Measurements from ENCODE around the gene ITGB2. TPM values are rescaled to one million over a fixed set of nuclear protein-coding genes. Genes with fewer than 3 reads are reported as not detected.

ITGB2 gene
- total RNA-seq, 1 donor from 2014 or later: 36.7 TPM

DNA sequence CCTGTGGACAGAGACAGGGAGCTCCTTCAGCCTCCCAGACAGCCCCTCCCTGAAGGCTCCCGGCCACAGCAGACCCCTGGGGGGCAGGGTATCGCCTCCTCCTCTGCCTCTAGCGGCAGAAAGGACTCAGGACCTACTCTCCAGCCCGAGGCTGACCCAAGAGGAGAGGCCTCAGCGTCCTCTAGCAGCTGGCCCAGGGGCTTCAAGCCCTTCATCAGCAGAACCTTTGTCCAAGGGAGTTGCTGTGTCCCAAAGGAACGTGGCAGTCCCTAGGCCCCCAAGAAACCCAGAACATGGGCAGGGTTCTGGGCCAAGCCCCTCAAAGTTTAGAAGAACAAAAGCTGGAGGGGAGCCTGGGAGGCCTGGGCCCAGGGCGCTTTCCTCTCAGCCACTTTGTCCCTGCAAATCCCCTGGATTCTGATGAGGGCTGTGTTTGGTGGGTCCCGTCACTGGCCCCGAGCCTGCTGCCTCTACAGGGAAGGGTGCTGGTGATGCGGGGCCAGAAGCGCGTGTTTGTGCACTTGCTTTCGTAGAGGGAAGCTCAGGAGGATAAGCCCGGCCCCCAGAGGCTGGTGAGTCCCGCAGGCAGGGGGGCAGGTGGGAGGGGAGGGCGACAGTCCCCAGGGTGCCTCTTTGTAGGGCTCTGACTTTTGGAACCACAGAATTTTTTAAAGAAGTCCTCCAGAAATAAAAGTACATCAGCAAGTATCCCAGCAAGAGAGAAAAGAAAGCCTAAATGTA, 13.3 kb downstream of the ITGB2 start:
- DNase-seq (ENCODE audit: missing footprints) (no peak), ATAC-seq (no peak)
- intact Hi-C loops (cut with DNase I): no loop called here

DNA sequence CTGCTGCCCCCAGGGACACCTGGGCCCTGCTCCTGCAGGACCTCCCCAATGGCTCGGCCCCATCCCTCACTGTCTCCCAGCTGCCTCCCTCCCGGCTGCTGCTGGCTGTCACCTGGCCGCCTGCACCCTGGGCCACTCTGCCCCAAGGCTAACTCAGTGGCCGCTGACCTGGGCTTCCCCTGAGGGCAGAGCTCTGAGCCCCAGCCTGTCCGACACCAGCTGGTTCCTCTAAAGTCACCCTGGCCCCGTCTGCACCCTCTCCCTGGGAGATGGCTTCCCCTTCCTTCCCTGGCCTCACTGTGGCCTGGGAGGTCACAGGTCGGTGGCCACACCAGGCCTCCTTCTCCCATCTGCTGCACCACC, 15.0 kb downstream of the ITGB2 start:
- peak; percentile 26 for ATAC-seq
- DNase-seq (ENCODE audit: missing footprints): no peak
- intact Hi-C loops (cut with DNase I): no loop called here

DNA sequence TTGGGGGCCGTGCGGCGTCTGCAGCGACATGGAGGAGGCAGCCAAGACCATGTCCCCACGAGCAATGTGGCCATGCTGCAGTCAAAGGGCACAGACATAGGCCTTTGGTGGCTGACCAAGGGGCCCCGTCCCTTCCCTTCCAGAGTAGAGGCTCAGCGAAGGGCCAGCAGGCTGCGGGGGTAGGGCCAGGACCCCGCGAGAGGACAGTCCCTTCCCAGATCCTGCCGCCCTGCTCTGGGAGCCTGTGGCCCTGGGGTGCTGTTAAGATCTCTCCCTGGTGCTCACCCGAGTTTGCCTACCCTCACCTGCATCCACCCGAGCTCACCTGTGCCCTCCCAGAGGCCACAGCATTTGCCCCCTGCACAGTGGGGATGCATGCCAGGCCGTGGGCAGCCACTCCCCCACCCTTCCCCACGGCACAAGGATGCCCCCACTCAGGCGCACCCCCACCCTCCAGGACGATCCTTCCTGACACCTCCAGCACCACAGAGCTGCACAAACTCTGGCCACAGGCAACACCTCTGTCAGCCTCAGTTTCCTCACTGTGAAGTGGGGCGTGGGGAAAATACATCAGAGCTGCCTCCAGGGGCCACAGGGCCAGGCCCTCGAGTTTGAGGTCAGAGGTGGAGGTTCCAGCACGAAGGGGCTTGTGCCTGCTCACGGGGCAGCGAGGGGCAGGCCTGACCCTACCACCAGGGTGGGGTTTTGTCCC, 15.5 kb downstream of the ITGB2 start:
- no peak for ATAC-seq
- no peak for DNase-seq (ENCODE audit: missing footprints)
- intact Hi-C loops (cut with DNase I): no loop called here

DNA sequence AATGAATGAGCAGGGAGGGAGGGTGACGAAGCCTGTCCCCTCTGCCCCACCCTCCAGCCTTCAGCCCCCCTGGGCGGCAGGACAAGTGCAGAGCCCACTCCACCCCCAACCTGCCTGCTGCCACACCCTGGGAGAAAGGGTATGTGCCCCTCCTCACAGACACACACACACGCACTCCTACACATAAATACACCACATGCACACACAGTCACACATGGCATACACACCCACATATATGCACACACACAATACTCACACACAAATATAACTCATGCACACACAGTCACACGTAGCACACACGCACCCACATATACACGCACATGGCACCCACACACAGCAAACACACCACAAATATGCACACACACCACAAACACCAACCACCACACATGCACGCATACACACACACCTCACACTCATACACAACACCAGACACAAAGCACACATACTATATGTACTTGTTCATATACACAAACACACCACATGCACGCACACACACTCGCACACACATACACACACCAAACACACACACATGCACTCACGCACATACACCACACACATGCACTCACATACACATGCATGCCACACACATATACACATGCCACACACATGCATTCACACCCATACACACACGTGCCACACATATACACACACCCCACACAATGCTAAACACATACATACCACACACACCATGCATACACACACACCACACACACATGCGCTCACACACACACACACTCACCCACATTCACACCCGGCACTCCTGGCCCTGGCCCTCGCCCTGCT, 16.4 kb downstream of the ITGB2 start:
- intact Hi-C loops (cut with DNase I): no loop called here
- ATAC-seq (no peak), DNase-seq (ENCODE audit: missing footprints) (no peak)

DNA sequence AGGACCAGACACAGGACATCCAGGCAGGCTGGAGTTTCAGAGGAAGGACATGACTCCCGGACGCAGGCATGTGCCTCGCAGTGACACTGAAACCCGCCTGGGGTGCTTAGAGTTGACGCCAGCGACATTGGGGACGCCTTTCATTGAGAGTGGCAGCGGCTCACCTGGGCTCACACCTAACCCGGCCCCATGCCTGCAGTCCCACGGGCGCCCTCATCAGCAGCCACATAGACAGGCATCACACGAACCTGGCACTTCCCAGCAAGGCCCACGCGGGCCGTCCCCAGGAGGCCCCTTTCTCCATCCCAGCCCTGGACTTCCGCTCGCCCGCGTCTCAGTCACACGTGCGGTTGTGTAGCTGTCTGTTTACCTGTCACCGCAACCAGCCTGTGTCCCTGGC, 17.0 kb downstream of the ITGB2 start:
- no peak for ATAC-seq
- peak; percentile 14 for DNase-seq (ENCODE audit: missing footprints)
- intact Hi-C loops (cut with DNase I): no loop called here

- intact Hi-C loops (cut with DNase I): no loop called here
- DNase-seq (ENCODE audit: missing footprints): peak; percentile 64
- ATAC-seq: peak; percentile 32
Observed at GRCh38 chr21:44903050-44903685, 17.5 kb downstream of the ITGB2 start.

- intact Hi-C loops (cut with DNase I): no loop called here
- ATAC-seq: no peak
- DNase-seq (ENCODE audit: missing footprints): peak; percentile 55
Observed at GRCh38 chr21:44902268-44903049, 18.2 kb downstream of the ITGB2 start.

- DNase-seq (ENCODE audit: missing footprints) (peak; percentile 43), ATAC-seq (no peak)
Observed at GRCh38 chr21:44901391-44902074, 19.2 kb downstream of the ITGB2 start.

GRCh38 chr21:44900559-44901251, 20.0 kb downstream of the ITGB2 start:
- no peak for ATAC-seq
- DNase-seq (ENCODE audit: missing footprints): no peak
- intact Hi-C loops (cut with DNase I): no loop called here

More at GRCh38 chr21:44901391-44902074, 19.2 kb downstream of the ITGB2 start:
- intact Hi-C loops (cut with DNase I): no loop called here

DNA sequence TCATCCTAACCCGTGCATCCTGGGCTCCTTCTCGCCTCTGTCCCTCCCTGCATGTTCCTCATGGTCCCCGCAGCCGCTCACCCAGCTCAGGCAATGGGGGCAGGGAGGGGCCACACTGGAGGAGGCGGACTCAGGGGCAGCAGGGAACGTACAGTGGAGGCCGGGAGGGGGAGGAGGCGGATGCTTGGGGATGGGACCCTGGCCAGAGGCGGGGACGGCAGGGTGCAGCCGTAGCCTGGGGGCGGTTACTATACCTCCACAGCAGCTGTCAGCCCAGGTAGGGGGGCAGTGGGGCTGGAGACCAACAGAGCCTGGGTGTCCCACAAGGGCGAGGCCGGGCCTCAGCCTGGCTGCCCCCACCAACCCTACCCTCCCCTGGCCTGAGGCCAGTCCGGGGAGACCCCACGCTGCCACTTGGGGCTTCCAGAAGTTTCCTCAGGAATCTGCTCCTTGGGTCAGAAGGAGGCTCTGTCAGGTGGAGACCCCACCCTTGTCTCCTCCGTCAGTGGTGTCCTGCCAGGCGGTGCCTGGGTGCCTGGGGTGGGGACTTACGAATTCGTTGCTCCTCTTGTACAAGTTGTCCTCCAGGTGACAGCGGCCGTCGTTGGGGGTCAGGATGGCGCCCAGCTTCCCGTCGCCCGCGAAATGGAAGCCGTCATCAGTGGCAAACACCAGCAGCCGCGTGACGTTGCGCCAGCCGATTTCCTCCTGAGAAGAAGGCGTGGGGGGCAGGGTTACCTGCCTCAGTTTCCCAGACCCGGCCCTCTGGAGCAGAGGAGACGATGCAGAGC, 20.7 kb downstream of the ITGB2 start:
- no peak for ATAC-seq
- no peak for DNase-seq (ENCODE audit: missing footprints)
- intact Hi-C loops (cut with DNase I): no loop called here

- ATAC-seq (no peak), DNase-seq (ENCODE audit: missing footprints) (peak; percentile 50)
- intact Hi-C loops (cut with DNase I): no loop called here
Observed at GRCh38 chr21:44898851-44899767, 21.6 kb downstream of the ITGB2 start.

DNA sequence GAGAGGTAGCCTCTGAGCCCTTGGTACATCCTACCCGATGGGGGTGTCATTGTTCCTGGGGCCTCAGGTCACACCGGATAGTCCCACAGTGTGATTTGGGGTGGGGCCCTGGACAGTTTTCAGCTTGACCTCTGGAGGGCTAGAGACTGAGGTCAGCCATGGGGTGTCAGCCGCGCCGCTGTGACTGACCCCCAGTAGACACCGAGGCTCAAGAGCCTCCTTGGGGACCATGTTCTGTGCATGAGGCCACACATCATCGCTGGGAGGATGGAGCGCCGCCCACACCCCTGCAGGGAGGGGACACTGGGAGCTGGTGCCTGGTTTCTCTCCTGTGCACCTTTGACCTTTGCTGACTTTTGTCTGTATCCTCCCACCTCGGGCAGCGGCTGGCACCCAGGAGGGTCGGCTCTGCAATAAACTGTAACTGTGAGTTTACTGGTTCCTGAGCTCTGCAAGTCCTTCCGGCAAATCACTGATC, 22.6 kb downstream of the ITGB2 start:
- DNase-seq (ENCODE audit: missing footprints) (peak; percentile 65), ATAC-seq (no peak)
- intact Hi-C loops (cut with DNase I): no loop called here

DNA sequence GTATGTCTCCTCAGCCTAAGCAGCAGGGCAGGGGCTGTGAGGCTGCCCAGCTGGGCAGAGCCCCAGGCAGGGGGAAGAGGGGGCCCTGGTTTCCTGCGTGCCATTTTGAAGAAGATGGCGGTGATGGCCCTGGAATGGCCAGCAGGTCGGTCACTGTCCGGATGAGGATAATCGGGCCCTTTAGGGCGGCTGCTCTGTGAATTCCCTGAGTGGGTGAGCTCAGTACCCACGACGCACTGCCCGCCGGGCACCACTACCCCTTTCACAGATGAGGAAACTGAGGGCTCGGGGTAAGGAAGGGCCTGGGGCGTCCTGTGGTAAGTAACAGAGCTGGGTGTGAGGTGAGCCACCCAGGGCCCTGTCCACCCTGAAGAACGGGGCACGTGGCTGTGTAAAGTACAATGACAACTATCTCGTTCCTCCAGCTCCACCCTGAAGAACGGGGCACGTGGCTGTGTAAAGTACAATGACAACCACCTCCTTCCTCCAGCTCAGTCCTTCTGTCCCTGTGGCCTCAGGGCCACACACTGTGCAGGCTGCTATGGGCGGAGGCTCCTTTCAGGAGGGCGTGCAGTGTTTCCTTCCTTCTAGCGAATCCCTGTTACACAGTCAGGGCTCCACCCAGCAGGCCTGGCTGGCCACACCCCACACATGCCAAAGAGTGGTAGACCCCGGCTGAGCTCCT, 23.2 kb downstream of the ITGB2 start:
- DNase-seq (ENCODE audit: missing footprints): peak; percentile 75
- peak; percentile 41 for ATAC-seq
- intact Hi-C loops (cut with DNase I): no loop called here

DNA sequence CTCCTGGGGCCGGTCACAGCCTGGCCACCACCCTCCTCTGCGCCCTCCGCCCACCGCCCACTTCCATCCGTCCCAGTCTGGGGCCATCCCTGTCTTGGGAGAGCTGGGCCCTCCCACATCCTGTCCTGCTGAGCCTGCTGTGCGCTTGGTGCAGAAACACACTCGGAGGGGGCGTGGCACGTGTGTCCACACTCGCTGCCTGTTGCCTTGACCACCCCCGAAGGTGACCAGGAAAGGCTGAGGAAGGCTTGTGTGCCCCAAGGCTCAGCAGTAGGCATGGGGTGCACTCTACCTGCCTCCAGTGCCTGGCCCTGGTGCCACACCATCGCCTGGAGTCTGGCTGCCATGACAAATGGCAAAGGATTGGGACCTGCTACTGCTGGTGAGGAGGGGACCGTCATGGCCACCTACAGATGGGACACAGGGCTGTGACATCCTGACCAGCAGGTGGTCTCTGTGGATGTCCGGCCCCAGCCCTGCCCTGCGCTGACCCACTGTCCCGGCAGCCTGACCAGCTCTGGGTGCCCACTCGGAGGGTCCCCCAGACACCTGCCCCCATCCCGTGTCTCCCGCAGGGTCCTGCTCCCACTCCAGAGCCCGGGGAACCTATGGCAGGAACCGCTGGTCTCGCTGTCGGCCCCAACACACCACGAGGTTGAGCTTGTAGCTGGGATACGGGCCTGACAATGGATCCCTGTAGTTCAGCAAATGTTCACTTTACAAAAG, 24.0 kb downstream of the ITGB2 start:
- ATAC-seq (no peak), DNase-seq (ENCODE audit: missing footprints) (peak; percentile 60)
- intact Hi-C loops (cut with DNase I): no loop called here

Measured in Right ventricle myocardium inferior (tissue), 1 donor.